MM.1S (cell line): ENCODE data around the gene TMEM125.

Experiments
- EZH2 ChIP-seq: fragments of 300-600 bp; sonication (generic); optimal IDR thresholded peaks from 2 replicates; pipeline ENCODE3; 2017; ENCODE audit warnings: low read depth, mild to moderate bottlenecking, antibody characterized with exemption, low read length, mixed read lengths
- TF ChIP-seq, protein P1 (sequence below): fragments of 300-600 bp; sonication (generic); IDR thresholded peaks from 2 replicates; pipeline ENCODE4 v1.5.1; 2016; ENCODE audit warnings: antibody characterized with exemption, low read length, mixed read lengths

GRCh38 chr1:43317817-43318471 lies 48.2 kb downstream of the TMEM125 start:
- TF ChIP-seq, protein P1, sequence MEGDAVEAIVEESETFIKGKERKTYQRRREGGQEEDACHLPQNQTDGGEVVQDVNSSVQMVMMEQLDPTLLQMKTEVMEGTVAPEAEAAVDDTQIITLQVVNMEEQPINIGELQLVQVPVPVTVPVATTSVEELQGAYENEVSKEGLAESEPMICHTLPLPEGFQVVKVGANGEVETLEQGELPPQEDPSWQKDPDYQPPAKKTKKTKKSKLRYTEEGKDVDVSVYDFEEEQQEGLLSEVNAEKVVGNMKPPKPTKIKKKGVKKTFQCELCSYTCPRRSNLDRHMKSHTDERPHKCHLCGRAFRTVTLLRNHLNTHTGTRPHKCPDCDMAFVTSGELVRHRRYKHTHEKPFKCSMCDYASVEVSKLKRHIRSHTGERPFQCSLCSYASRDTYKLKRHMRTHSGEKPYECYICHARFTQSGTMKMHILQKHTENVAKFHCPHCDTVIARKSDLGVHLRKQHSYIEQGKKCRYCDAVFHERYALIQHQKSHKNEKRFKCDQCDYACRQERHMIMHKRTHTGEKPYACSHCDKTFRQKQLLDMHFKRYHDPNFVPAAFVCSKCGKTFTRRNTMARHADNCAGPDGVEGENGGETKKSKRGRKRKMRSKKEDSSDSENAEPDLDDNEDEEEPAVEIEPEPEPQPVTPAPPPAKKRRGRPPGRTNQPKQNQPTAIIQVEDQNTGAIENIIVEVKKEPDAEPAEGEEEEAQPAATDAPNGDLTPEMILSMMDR = no peak
- no peak for TF ChIP-seq EZH2
